K562 (cell line): ENCODE results near the gene ARIH1. TPM values are rescaled to one million over a fixed set of nuclear protein-coding genes. Genes with fewer than 3 reads are reported as not detected.

ENCODE experiments used
- CCAR2 ChIP-seq: fragments of 200-400 bp; formaldehyde crosslinking; IDR thresholded peaks from 2 replicates; pipeline ENCODE4 v1.6.1; 2017; ENCODE audit warnings: mild to moderate bottlenecking, low read depth, low read length
- DACH1 ChIP-seq: fragments of 450-650 bp; IDR thresholded peaks from 2 replicates; pipeline ENCODE4 v1.6.1; 2018; ENCODE audit not compliant: partially characterized antibody
- MBD2 ChIP-seq: sonication (generic); IDR thresholded peaks from 2 replicates; pipeline ENCODE4 v1.6.1; 2016; ENCODE audit warnings: low read depth, borderline replicate concordance
- NR2F6 ChIP-seq: fragments of 450-650 bp; formaldehyde crosslinking; IDR thresholded peaks from 2 replicates; pipeline ENCODE4 v1.4.0; 2020; ENCODE audit warnings: mild to moderate bottlenecking
- RNF2 ChIP-seq: sonication (generic); IDR thresholded peaks from 2 replicates; pipeline ENCODE4 v1.6.1; 2016
- ZFP36 ChIP-seq: fragments of 150-350 bp; IDR thresholded peaks from 2 replicates; pipeline ENCODE4 v1.6.1; 2018; ENCODE audit warnings: low read length, low read depth; ENCODE audit not compliant: partially characterized antibody
- polyA plus RNA-seq, 8 experiments: library from polyadenylated mRNA; depleted of rRNA in 4 of 8; stranded (reverse) in 5 of 8; unstranded in 3 of 8; fragments of >200 nt; fragmentation: Nextera tagmentation in 2 of 8; fragmentation: Illumina TruSeq in 1 of 8; extraction: Ambion mirVana in 2 of 8; extraction: Trizol in 1 of 8; gene quantifications; 2 replicates each; pipeline versions ENCODE4 v1.2.1 to v1.2.3, GENCODE V29; 2011 to 2014; ENCODE audit warnings: inconsistent platforms in 1 of 8, missing spikeins in 1 of 8
- total RNA-seq, 7 experiments: library from RNA; depleted of rRNA in 6 of 7; stranded (reverse); fragments of >200 nt in 6 of 7; fragmentation: Illumina TruSeq in 2 of 7; extraction: Trizol in 2 of 7; gene quantifications; 2 replicates each; pipeline versions ENCODE4 v1.2.1 to v1.2.3, GENCODE V29; 2011 to 2021; ENCODE audit warnings: low replicate concordance in 1 of 7
- TF ChIP-seq, protein P1 (sequence below): fragments of 450-650 bp; formaldehyde crosslinking; IDR thresholded peaks from 2 replicates; pipeline ENCODE4 v1.4.0; 2022; ENCODE audit warnings: missing genetic modification characterization
- TF ChIP-seq, protein P2 (sequence below): sonication (generic); formaldehyde crosslinking; IDR thresholded peaks from 2 replicates; pipeline ENCODE4 v1.8.1; 2022; ENCODE audit warnings: missing genetic modification reagents
- TF ChIP-seq, protein P3 (sequence below): fragments of 250-450 bp; sonication (Bioruptor Pico); IDR thresholded peaks from 2 replicates; pipeline ENCODE4 v1.8.0; 2021; ENCODE audit warnings: mild to moderate bottlenecking, moderate library complexity
- TF ChIP-seq, protein P4 (sequence below): sonication (generic); formaldehyde crosslinking; IDR thresholded peaks from 2 replicates; pipeline ENCODE4 v1.9.0; 2022; ENCODE audit warnings: mild to moderate bottlenecking, missing genetic modification reagents
- TF ChIP-seq, protein P5 (sequence below): fragments of 450-650 bp; IDR thresholded peaks from 2 replicates; pipeline ENCODE4 v1.6.1; 2016; ENCODE audit warnings: antibody characterized with exemption
- TF ChIP-seq, protein P6 (sequence below): fragments of 200-600 bp; sonication (generic); IDR thresholded peaks from one replicate; pipeline ENCODE4 v1.6.1; 2012; ENCODE audit warnings: mild to moderate bottlenecking, low read depth, low read length, inconsistent platforms

ARIH1 gene
- total and polyA plus RNA-seq, 9 of the 15 experiments (the other 6 are each of a cell fraction or from before 2014, with no cell fraction given) = 17.7 to 125 (median 31.4) TPM

DNA sequence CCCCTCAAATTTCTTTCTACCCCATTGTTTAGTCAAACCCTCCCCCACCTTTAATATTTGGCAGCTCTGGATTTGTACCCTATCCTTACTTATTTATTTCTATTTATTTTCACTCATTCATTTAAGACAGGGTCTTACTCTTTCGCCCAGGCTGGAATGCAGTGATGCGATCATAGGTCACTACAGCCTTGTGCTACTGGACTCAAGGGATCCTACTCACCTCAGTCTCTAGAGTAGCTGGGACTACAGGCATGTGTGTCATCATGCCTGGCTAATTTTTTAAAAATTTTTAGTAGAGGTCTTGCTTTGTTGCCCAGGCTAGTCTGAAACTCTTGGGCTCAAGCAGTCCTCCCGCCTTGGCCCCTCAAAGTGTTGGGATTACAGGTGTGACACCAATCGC, 35.4 kb downstream of the ARIH1 start (continued):
- TF ChIP-seq, protein P1, sequence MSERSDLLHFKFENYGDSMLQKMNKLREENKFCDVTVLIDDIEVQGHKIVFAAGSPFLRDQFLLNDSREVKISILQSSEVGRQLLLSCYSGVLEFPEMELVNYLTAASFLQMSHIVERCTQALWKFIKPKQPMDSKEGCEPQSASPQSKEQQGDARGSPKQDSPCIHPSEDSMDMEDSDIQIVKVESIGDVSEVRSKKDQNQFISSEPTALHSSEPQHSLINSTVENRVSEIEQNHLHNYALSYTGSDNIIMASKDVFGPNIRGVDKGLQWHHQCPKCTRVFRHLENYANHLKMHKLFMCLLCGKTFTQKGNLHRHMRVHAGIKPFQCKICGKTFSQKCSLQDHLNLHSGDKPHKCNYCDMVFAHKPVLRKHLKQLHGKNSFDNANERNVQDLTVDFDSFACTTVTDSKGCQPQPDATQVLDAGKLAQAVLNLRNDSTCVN (CRISPR knock-in tag) = no peak
- TF ChIP-seq, protein P2, sequence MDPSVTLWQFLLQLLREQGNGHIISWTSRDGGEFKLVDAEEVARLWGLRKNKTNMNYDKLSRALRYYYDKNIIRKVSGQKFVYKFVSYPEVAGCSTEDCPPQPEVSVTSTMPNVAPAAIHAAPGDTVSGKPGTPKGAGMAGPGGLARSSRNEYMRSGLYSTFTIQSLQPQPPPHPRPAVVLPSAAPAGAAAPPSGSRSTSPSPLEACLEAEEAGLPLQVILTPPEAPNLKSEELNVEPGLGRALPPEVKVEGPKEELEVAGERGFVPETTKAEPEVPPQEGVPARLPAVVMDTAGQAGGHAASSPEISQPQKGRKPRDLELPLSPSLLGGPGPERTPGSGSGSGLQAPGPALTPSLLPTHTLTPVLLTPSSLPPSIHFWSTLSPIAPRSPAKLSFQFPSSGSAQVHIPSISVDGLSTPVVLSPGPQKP (CRISPR knock-in tag) = no peak
- TF ChIP-seq, protein P3, sequence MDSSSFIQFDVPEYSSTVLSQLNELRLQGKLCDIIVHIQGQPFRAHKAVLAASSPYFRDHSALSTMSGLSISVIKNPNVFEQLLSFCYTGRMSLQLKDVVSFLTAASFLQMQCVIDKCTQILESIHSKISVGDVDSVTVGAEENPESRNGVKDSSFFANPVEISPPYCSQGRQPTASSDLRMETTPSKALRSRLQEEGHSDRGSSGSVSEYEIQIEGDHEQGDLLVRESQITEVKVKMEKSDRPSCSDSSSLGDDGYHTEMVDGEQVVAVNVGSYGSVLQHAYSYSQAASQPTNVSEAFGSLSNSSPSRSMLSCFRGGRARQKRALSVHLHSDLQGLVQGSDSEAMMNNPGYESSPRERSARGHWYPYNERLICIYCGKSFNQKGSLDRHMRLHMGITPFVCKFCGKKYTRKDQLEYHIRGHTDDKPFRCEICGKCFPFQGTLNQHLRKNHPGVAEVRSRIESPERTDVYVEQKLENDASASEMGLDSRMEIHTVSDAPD (CRISPR knock-in tag) = no peak
- TF ChIP-seq RNF2 = no peak
- TF ChIP-seq CCAR2 = no peak
- TF ChIP-seq, protein P4, sequence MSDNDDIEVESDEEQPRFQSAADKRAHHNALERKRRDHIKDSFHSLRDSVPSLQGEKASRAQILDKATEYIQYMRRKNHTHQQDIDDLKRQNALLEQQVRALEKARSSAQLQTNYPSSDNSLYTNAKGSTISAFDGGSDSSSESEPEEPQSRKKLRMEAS (CRISPR knock-in tag) = no peak
- no peak for TF ChIP-seq MBD2
- no peak for TF ChIP-seq DACH1
- TF ChIP-seq, protein P5, sequence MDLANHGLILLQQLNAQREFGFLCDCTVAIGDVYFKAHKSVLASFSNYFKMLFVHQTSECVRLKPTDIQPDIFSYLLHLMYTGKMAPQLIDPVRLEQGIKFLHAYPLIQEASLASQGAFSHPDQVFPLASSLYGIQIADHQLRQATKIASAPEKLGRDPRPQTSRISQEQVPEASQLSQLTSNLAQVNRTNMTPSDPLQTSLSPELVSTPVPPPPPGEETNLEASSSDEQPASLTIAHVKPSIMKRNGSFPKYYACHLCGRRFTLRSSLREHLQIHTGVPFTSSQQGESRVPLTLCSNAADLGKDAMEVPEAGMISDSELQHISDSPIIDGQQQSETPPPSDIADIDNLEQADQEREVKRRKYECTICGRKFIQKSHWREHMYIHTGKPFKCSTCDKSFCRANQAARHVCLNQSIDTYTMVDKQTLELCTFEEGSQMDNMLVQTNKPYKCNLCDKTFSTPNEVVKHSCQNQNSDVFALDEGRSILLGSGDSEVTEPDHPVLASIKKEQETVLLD = no peak
- TF ChIP-seq NR2F6 (CRISPR knock-in tag) = no peak
- no peak for TF ChIP-seq ZFP36
- TF ChIP-seq, protein P6, sequence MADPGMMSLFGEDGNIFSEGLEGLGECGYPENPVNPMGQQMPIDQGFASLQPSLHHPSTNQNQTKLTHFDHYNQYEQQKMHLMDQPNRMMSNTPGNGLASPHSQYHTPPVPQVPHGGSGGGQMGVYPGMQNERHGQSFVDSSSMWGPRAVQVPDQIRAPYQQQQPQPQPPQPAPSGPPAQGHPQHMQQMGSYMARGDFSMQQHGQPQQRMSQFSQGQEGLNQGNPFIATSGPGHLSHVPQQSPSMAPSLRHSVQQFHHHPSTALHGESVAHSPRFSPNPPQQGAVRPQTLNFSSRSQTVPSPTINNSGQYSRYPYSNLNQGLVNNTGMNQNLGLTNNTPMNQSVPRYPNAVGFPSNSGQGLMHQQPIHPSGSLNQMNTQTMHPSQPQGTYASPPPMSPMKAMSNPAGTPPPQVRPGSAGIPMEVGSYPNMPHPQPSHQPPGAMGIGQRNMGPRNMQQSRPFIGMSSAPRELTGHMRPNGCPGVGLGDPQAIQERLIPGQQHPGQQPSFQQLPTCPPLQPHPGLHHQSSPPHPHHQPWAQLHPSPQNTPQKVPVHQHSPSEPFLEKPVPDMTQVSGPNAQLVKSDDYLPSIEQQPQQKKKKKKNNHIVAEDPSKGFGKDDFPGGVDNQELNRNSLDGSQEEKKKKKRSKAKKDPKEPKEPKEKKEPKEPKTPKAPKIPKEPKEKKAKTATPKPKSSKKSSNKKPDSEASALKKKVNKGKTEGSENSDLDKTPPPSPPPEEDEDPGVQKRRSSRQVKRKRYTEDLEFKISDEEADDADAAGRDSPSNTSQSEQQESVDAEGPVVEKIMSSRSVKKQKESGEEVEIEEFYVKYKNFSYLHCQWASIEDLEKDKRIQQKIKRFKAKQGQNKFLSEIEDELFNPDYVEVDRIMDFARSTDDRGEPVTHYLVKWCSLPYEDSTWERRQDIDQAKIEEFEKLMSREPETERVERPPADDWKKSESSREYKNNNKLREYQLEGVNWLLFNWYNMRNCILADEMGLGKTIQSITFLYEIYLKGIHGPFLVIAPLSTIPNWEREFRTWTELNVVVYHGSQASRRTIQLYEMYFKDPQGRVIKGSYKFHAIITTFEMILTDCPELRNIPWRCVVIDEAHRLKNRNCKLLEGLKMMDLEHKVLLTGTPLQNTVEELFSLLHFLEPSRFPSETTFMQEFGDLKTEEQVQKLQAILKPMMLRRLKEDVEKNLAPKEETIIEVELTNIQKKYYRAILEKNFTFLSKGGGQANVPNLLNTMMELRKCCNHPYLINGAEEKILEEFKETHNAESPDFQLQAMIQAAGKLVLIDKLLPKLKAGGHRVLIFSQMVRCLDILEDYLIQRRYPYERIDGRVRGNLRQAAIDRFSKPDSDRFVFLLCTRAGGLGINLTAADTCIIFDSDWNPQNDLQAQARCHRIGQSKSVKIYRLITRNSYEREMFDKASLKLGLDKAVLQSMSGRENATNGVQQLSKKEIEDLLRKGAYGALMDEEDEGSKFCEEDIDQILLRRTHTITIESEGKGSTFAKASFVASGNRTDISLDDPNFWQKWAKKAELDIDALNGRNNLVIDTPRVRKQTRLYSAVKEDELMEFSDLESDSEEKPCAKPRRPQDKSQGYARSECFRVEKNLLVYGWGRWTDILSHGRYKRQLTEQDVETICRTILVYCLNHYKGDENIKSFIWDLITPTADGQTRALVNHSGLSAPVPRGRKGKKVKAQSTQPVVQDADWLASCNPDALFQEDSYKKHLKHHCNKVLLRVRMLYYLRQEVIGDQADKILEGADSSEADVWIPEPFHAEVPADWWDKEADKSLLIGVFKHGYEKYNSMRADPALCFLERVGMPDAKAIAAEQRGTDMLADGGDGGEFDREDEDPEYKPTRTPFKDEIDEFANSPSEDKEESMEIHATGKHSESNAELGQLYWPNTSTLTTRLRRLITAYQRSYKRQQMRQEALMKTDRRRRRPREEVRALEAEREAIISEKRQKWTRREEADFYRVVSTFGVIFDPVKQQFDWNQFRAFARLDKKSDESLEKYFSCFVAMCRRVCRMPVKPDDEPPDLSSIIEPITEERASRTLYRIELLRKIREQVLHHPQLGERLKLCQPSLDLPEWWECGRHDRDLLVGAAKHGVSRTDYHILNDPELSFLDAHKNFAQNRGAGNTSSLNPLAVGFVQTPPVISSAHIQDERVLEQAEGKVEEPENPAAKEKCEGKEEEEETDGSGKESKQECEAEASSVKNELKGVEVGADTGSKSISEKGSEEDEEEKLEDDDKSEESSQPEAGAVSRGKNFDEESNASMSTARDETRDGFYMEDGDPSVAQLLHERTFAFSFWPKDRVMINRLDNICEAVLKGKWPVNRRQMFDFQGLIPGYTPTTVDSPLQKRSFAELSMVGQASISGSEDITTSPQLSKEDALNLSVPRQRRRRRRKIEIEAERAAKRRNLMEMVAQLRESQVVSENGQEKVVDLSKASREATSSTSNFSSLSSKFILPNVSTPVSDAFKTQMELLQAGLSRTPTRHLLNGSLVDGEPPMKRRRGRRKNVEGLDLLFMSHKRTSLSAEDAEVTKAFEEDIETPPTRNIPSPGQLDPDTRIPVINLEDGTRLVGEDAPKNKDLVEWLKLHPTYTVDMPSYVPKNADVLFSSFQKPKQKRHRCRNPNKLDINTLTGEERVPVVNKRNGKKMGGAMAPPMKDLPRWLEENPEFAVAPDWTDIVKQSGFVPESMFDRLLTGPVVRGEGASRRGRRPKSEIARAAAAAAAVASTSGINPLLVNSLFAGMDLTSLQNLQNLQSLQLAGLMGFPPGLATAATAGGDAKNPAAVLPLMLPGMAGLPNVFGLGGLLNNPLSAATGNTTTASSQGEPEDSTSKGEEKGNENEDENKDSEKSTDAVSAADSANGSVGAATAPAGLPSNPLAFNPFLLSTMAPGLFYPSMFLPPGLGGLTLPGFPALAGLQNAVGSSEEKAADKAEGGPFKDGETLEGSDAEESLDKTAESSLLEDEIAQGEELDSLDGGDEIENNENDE = no peak
